ENCODE measurements around the gene MGRN1. TPM values are rescaled to one million over a fixed set of nuclear protein-coding genes. Genes with fewer than 3 reads are reported as not detected.

Gene MGRN1
- total and polyA plus RNA-seq, 4 donors = 29.5 to 112 (median 47.0) TPM

- ATAC-seq (ENCODE audit: insufficient read depth, low FRiP score) (no peak), DNase-seq (no peak)
- Histone ChIP-seq H3K36me3 (ENCODE audit: control insufficient read depth in 4 of 4, insufficient read depth in 4 of 4, low read length in 4 of 4) (peaks cover 6 to 45% (median 19%) of the 10 kb centered on the region in 4 donors), H3K4me1 (ENCODE audit: control insufficient read depth in 5 of 5, insufficient read depth in 5 of 5, low read length in 5 of 5) (peaks cover 0 to 19% (median 15%) of the 10 kb centered on the region in 5 donors), H3K4me3 (no peak overlapping the region), H3K27me3 (ENCODE audit: control insufficient read depth in 3 of 3, insufficient read depth in 3 of 3, low read length in 2 of 3) (no peaks in the 10 kb centered on the region), H3K9me3 (ENCODE audit: control insufficient read depth in 4 of 4, insufficient read depth in 3 of 4, low read length in 3 of 4) (no peaks in the 10 kb centered on the region), H3K27ac (ENCODE audit: low read depth in 1 of 2, low read length in 1 of 2) (peak overlapping the region in 1 of 2 donors; percentile 70), H3K9ac (ENCODE audit: insufficient read depth in 1 of 2, low read length in 2 of 2) (no peak overlapping the region)
- TF ChIP-seq CTCF (IDR thresholded peaks at IDR 0.05; ENCODE audit: control extremely low read depth, extremely low read depth) = no peak
- 78 to 91% methylated on average over 24 to 25 of the region's 25 CpGs for WGBS, 2 donors
These were observed 27.9 kb downstream of the MGRN1 start for GRCh38 chr16:4652561-4652960.

- H3K4me3 ChIP-seq = no peak overlapping the region
- no peaks in the 10 kb centered on the region for H3K27me3 ChIP-seq (ENCODE audit: control insufficient read depth in 3 of 3, insufficient read depth in 3 of 3, low read length in 2 of 3)
- peaks cover 0 to 19% (median 15%) of the 10 kb centered on the region in 5 donors for H3K4me1 ChIP-seq (ENCODE audit: control insufficient read depth in 5 of 5, insufficient read depth in 5 of 5, low read length in 5 of 5)
- peaks cover 6 to 55% (median 22%) of the 10 kb centered on the region in 4 donors for H3K36me3 ChIP-seq (ENCODE audit: control insufficient read depth in 4 of 4, insufficient read depth in 4 of 4, low read length in 4 of 4)
- no peak for TF ChIP-seq CTCF (IDR thresholded peaks at IDR 0.05; ENCODE audit: control extremely low read depth, extremely low read depth)
- 71 to 87% methylated on average over 16 of the region's 16 CpGs for WGBS, 2 donors
- H3K9ac ChIP-seq (ENCODE audit: insufficient read depth in 1 of 2, low read length in 2 of 2) = no peak overlapping the region
- H3K9me3 ChIP-seq (ENCODE audit: control insufficient read depth in 4 of 4, insufficient read depth in 3 of 4, low read length in 3 of 4) = no peaks in the 10 kb centered on the region
- ATAC-seq (ENCODE audit: insufficient read depth, low FRiP score) (peak; percentile 76), DNase-seq (peak; percentile 69 to 81 (median 73))
- H3K27ac ChIP-seq (ENCODE audit: low read depth in 1 of 2, low read length in 1 of 2) = peak overlapping the region in 1 of 2 donors; percentile 90
These were observed 29.7 kb downstream of the MGRN1 start for GRCh38 chr16:4654011-4654963.

GRCh38 chr16:4654964-4655590 is 30.5 kb downstream of the MGRN1 start:
- H3K27ac ChIP-seq (ENCODE audit: low read depth in 1 of 2, low read length in 1 of 2) = peak overlapping the region in 1 of 2 donors; percentile 90
- no peaks in the 10 kb centered on the region for H3K27me3 ChIP-seq (ENCODE audit: control insufficient read depth in 3 of 3, insufficient read depth in 3 of 3, low read length in 2 of 3)
- H3K9me3 ChIP-seq (ENCODE audit: control insufficient read depth in 4 of 4, insufficient read depth in 3 of 4, low read length in 3 of 4) = no peaks in the 10 kb centered on the region
- WGBS, 2 donors = 75 to 84% methylated on average over 12 of the region's 12 CpGs
- H3K9ac ChIP-seq (ENCODE audit: insufficient read depth in 1 of 2, low read length in 2 of 2) = no peak overlapping the region
- H3K4me3 ChIP-seq = no peak overlapping the region
- no peak for TF ChIP-seq CTCF (IDR thresholded peaks at IDR 0.05; ENCODE audit: control extremely low read depth, extremely low read depth)
- ATAC-seq (ENCODE audit: insufficient read depth, low FRiP score) = no peak
- peaks cover 6 to 61% (median 23%) of the 10 kb centered on the region in 4 donors for H3K36me3 ChIP-seq (ENCODE audit: control insufficient read depth in 4 of 4, insufficient read depth in 4 of 4, low read length in 4 of 4)
- peaks cover 0 to 19% (median 15%) of the 10 kb centered on the region in 5 donors for H3K4me1 ChIP-seq (ENCODE audit: control insufficient read depth in 5 of 5, insufficient read depth in 5 of 5, low read length in 5 of 5)
- DNase-seq = no peak
